NCI-H69 (cell line): ENCODE results near the gene SLC7A1.

Experiments
- DNase-seq: peaks from one replicate; lab custom pipeline; 2025; lab: John Stamatoyannopoulos, UW

Gene SLC7A1

DNA sequence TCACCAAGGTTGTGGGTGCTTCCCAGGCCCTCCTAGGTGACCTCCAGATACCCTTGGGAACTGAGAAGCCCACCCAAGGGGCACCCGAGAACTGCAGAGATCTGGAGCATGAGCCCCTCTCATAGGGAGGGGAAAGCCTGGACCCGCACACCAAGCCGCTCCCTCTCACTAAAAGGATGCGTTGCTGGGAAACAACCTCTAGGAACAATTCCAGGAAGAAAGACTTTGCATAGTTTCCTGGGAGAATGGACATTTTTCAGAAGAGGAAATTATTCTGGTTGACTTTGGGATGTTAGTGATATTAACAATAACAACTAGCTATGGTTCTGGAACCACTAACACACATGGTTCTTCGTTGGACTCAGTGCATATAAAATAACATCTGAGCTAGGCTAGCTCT, 64.6 kb downstream of the SLC7A1 start:
- DNase-seq, result no peak

GRCh38 chr13:29529754-29530153, 65.7 kb downstream of the SLC7A1 start:
- DNase-seq, result no peak

GRCh38 chr13:29527916-29528315, 67.6 kb downstream of the SLC7A1 start:
- no peak for DNase-seq

DNA sequence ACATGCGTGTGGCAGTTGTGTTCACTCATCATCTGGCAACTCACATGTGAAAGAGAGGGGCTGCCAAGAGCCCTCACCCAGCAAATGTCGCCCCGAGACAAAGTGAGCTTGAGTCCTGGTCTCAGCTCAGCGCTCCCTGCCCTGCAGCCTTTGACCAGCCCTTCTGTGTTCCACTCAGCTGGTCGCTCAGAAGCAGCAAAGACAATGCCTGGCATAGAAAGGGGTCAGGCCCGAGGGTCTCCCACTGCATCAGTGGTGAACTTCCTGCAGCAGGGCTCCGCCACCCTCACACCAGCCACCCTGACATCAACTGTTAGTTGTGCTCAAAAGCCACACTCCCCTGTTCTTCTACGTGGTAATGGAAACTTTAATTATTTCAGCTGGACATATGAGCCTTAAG, 68.0 kb downstream of the SLC7A1 start:
- no peak for DNase-seq

DNA sequence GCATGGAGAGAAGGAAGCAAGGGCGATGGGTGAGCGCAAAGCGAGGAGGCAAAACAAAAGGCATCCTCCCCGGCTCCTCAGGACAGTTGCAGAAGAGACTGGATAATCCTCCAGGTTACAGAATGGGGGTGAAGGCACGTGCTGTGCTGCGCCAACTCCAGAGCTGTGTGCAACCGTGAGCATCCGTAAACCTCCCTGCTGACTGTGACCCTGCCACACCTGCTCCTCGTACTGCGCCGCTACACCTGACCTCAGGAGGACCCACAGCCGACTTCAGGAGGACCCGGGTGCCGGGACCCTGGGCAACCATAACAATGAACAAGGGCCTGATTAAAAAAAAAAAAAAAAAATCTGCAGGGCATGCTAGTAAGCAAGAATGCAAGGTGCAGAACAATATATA, 68.7 kb downstream of the SLC7A1 start:
- DNase-seq, result no peak

DNA sequence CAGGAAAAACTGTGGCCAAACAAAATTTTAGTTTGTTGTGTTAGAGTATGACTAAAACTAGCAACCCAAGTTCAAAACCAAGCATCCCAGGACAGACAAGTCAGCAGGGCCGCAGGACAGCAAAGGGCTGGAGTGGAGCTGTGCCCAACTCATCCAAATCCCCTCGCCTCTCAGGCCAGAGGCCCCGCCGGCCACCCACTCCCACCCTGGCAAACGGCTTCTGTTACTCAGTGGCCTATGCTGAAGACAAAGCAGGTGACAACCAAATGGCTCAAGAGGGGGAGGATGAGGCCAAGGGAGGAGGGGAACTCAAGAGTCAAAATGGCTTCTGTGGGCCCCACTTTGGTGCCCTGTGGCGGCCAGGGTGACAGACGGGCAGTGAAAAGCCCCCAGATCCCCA, 69.7 kb downstream of the SLC7A1 start:
- DNase-seq, result no peak

GRCh38 chr13:29524641-29525040, 70.8 kb downstream of the SLC7A1 start:
- DNase-seq, result no peak

- DNase-seq, result no peak
Observed at GRCh38 chr13:29524176-29524575, 71.3 kb downstream of the SLC7A1 start.

DNA sequence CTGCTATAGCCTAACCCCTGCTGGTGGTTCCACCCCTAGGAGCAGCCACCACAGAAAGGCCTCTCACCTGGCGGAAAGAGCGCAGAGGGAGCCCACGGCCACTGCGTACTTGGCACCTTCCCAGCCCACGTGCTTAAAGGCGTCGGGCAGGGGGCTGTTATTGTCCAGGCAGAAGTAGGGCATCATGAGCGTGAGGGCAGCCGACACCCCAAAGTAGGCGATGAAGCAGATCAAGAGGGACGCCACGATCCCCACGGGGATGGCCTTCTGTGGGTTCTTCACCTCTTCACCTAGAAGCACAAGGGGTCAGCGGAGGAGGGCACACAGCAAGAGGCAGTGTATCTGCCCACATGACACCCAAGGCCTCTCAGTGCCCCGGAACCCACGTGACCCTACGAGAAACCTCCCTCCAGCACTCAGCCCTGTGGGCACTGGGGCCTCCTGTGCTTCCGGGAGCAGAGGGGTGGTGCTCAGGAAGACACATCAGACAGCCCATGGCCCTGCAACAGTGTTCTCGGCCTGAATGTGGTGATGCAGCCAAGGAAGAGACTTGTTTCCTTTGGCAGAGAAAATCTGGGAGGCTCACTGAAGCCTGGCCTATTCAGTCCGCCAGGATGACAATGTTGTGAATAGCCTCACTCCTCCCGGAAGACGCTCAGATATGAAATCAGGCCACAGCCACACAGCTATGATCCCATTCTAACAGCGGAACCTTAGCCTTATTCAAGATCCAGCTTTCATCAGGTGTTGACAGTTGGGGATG, 72.1 kb downstream of the SLC7A1 start:
- no peak for DNase-seq

GRCh38 chr13:29522044-29522685, 73.3 kb downstream of the SLC7A1 start:
- DNase-seq, result no peak

GRCh38 chr13:29521336-29521735, 74.2 kb downstream of the SLC7A1 start:
- no peak for DNase-seq

GRCh38 chr13:29520671-29521070, 74.8 kb downstream of the SLC7A1 start:
- DNase-seq, result no peak

GRCh38 chr13:29519921-29520320, 75.6 kb downstream of the SLC7A1 start:
- DNase-seq, result no peak

GRCh38 chr13:29516880-29517279, 78.6 kb downstream of the SLC7A1 start:
- no peak for DNase-seq

GRCh38 chr13:29516012-29516411, 79.5 kb downstream of the SLC7A1 start:
- DNase-seq, result no peak

GRCh38 chr13:29515372-29515771, 80.1 kb downstream of the SLC7A1 start:
- no peak for DNase-seq

DNA sequence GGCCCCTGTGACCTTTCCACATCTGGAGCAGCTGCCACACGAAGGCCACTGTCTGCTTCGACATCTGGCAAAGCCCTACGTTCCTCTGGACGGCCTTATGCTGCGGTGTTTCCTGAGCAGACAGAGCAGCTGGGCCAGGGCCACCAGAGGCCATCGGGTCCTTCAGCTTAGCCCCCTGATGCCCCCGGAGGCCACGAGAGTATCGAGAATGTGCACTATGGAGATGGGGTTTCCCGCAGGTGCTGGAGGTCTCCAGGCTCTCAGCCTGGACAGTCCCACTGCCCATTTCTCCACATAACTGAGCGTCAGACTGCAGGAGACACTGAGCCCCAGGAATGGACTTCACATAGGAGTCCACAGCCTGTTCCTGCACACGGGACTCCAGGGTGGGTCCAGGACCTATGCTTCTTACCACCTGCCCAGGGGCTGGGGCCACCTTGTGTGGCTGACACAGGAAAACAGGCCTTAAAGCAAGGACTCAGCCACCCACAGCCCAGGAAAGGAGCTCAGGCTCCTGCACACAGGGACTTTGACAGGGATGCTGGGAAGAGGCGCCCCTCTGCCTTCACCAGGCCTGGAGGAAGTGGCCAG, 80.7 kb downstream of the SLC7A1 start:
- DNase-seq, result no peak

GRCh38 chr13:29513981-29514719, 81.3 kb downstream of the SLC7A1 start:
- DNase-seq, result no peak

DNA sequence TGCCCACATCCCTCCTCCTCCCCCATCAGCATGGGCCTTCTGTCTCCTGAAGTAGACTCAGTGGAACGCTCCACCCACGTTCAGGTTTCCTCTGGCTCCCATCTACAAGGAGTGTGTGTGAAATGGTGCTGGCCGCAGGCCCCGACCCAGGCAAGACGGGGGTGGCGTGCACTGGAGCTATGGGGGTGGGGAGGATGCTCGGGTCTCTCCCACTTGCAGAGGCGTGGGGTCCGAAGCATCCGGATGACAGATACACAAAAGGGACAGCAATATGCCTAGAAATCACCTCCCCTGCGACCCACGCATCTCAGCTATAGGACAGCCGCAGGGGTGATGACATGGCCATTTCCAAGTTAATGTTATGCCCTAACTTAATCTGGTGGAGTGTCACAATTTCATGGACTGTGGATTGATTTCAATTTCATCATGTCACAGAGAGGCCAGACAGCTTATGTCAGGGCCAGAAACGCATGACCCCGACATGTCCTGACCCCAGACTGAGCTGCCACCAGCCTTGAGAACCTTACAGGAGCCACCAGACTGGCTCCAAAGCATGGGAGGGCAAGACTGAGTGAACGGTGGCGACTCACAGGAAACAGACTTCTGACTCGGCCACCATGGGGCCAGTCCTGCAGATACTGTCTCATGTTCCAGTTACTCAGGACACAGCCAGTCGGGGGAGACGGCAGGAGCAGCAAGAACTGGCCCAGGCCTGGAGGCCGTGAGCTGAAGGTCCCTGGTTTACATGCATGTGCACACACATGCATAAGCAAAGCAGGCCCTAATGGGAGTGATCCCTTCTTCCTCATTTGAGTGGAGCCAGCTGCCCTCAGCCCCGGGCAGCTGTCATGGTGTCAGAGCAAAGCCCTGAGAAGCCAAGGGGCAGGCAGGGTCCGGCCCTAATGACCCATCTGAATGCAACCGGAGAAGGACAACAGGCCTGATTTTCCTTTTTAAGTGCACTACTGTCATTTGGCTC, 82.2 kb downstream of the SLC7A1 start:
- DNase-seq, result no peak

DNA sequence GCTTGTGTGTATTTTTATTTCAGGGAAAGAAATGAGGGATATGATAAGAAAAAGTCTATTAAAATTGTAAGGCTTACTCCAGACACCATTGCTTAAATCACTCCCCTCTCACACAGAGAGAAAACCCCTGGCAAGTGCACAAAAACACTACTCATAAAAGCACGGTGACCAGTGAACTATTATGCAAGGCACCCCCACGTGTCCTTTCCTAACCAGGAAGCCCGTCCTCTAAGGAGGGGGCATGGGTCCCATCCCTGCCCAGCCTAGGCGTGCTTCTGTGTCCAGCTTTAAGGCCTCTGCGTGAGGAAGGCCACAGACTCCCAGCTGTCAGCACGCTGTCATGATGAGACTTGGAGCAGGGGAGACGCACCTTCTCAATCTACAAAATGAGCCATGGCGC, 83.5 kb downstream of the SLC7A1 start:
- DNase-seq, result no peak

DNA sequence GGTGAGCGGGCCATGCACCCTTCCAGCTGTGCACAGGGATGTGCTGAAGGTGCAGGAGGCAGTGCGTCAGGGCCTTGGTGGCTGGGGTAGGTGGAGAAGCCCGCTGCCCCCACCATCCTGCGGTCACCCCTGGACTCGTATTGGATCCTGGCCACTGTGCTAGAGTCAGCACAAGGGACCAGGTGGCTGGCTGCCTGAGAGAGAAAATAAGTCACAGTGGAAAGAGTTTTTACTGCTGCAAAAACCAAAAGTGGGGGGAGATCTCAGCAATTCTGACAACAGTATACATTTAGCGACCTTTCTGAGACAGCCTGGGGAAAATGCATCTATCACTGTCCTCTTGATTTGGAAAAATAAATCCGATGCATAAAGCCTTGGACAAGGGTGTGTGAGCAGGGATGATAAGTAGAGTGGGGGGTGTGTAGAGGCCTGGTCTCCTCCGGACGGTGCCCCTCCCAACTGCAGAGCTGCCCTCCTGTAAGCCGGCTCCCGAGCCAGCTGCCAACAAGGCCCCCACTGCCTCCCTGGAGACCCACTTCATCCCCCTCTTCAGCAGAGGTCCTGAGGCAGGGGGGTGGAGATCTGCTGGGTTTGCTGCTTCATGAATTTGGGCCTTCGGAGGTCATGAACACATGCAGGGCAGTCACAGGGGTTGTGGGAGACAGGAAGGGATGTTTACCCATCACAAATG, 84.2 kb downstream of the SLC7A1 start:
- no peak for DNase-seq
